CD4-positive, CD25-positive, alpha-beta regulatory T cell (primary cell): ENCODE data around the gene SYNPO2. TPM values are rescaled to one million over a fixed set of nuclear protein-coding genes. Genes with fewer than 3 reads are reported as not detected.
"Not testable (repeated sequence)": the region's sequence is repeated elsewhere in the genome, so short reads cannot be mapped to it uniquely, and the experiment has no call there.

Source experiments
- ATAC-seq, 2 donors: fragments of 150-1000 bp; cut with Tn5 transposase; one replicate each; pipeline ENCODE4 v1.10.0; 2021; ENCODE audit warnings: low read depth in 2 of 2, moderate number of reproducible peaks in 2 of 2, moderate library complexity in 1 of 2
- DNase-seq, 3 donors: peaks; one replicate each; pipeline versions ENCODE4 v3.0.0 to v3.0.0-alpha.2; 2012 to 2022; ENCODE audit warnings: mixed read lengths in 1 of 3
- H3K27ac ChIP-seq: one replicate; pipeline ENCODE4 v1.7.0; 2013; ENCODE audit warnings: mild to moderate bottlenecking, low read length; ENCODE audit not compliant: insufficient read depth, poor library complexity, severe bottlenecking
- H3K27me3 ChIP-seq: one replicate; pipeline ENCODE4 v1.7.0; 2013; ENCODE audit warnings: low read length; ENCODE audit not compliant: control insufficient read depth, insufficient read depth
- H3K36me3 ChIP-seq: one replicate; pipeline ENCODE4 v1.7.0; 2013; ENCODE audit warnings: mild to moderate bottlenecking, low read length, moderate library complexity; ENCODE audit not compliant: control insufficient read depth, insufficient read depth
- H3K4me1 ChIP-seq: 2 replicates; pipeline ENCODE4 v1.7.0; 2013; ENCODE audit warnings: mild to moderate bottlenecking, low read length; ENCODE audit not compliant: insufficient read depth, control insufficient read depth, poor library complexity, severe bottlenecking
- H3K4me3 ChIP-seq: one replicate; pipeline ENCODE4 v1.7.0; 2013; ENCODE audit warnings: low read depth, mild to moderate bottlenecking, low read length, moderate library complexity
- H3K9me3 ChIP-seq, 2 experiments: 1 replicate in 1 of 2; 2 replicates in 1 of 2; pipeline ENCODE4 v1.7.0; 2013; ENCODE audit warnings: low read length in 2 of 2, mild to moderate bottlenecking in 1 of 2, moderate library complexity in 1 of 2; ENCODE audit not compliant: control insufficient read depth in 2 of 2
- H3K27ac Mint-ChIP-seq, 3 donors: one replicate each; pipeline ENCODE4 v1.8.0; 2020 to 2022; ENCODE audit warnings: mild to moderate bottlenecking in 3 of 3, mixed read lengths in 3 of 3, moderate library complexity in 2 of 3
- H3K27me3 Mint-ChIP-seq: one replicate; pipeline ENCODE4 v1.8.0; 2022; ENCODE audit warnings: mild to moderate bottlenecking, mixed read lengths
- H3K36me3 Mint-ChIP-seq: one replicate; pipeline ENCODE4 v1.8.0; 2020; ENCODE audit warnings: mixed read lengths
- H3K4me1 Mint-ChIP-seq, 4 donors: one replicate each; pipeline ENCODE4 v1.8.0; 2020 to 2022; ENCODE audit warnings: mixed read lengths in 4 of 4, mild to moderate bottlenecking in 1 of 4
- H3K4me3 Mint-ChIP-seq, 4 donors: one replicate each; pipeline ENCODE4 v1.8.0; 2020 to 2022; ENCODE audit warnings: mild to moderate bottlenecking in 4 of 4, mixed read lengths in 4 of 4, moderate library complexity in 3 of 4
- H3K9me3 Mint-ChIP-seq, 7 donors: one replicate each; pipeline ENCODE4 v1.8.0; 2020 to 2022; ENCODE audit warnings: mixed read lengths in 7 of 7, mild to moderate bottlenecking in 3 of 7, moderate library complexity in 2 of 7
- polyA plus RNA-seq, 4 donors: library from polyadenylated mRNA; unstranded; fragments of 300-500 nt; fragmentation: Illumina TruSeq; gene quantifications; one replicate each; pipeline ENCODE4 v1.2.3, GENCODE V29; 2021
- total RNA-seq: library from RNA; stranded (reverse); gene quantifications from one replicate; pipeline ENCODE4 v1.2.3, GENCODE V29; 2022

SYNPO2 gene
- total and polyA plus RNA-seq, 5 donors from 2014 or later, result 0.13 to 0.35 (median 0.25) TPM

DNA sequence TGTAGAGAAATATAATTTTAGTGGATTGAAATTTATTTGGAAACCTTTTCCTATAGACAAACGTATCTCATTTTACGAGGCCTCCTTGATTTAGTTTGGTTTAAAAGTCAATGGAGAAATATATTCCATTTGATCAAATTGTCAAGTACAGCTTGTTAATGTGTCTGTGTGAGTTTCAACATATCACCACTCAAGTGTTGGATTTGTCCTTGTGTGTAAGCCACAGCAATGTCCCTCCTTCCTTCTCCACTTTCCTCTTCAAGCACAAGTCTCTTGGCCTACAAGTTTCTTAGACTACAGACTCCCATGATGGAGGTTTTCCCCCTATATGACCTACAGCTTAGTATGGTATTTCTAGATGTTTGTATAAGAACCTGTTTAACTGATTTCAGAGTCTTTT lies 104.7 kb downstream of the SYNPO2 start:
- no peaks in the 10 kb centered on the region for H3K27me3 ChIP-seq
- H3K9me3 Mint-ChIP-seq, result peaks cover 0 to 2% (median 0%) of the 10 kb centered on the region in 7 donors
- DNase-seq (no peak), ATAC-seq (no peak)
- no peaks in the 10 kb centered on the region for H3K4me1 Mint-ChIP-seq
- no peaks in the 10 kb centered on the region for H3K36me3 ChIP-seq
- H3K36me3 Mint-ChIP-seq, result no peaks in the 10 kb centered on the region
- no peaks in the 10 kb centered on the region for H3K4me1 ChIP-seq
- no peak overlapping the region for H3K4me3 ChIP-seq
- H3K27ac ChIP-seq, result no peak overlapping the region
- H3K4me3 Mint-ChIP-seq, result no peak overlapping the region
- peaks cover 8% of the 10 kb centered on the region for H3K27me3 Mint-ChIP-seq
- no peaks in the 10 kb centered on the region for H3K9me3 ChIP-seq
- H3K27ac Mint-ChIP-seq, result no peak overlapping the region

DNA sequence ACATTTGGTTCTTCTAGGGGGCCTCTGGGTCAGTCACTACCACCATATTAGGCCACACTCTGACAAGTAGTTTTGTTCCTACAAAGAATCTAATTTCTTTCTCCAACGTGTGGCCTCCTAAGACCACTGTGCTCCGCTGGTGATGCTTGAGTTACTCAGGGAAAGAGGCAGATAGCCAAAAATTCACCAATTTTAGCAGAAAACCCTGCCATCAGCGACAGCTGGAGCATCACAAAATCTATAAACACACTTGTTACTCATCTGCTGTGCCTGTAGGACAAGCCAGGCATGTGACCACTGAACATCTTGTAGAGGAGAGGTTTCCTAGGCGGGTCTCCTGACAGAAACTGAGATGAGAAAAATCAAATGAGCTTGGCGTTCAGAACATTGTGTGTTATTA lies 105.4 kb downstream of the SYNPO2 start:
- H3K36me3 ChIP-seq, result no peaks in the 10 kb centered on the region
- no peak for ATAC-seq
- no peak overlapping the region for H3K27ac ChIP-seq
- no peak overlapping the region for H3K27ac Mint-ChIP-seq
- no peak overlapping the region for H3K4me3 ChIP-seq
- H3K4me1 Mint-ChIP-seq, result no peaks in the 10 kb centered on the region
- peaks cover 0 to 2% (median 0%) of the 10 kb centered on the region in 7 donors for H3K9me3 Mint-ChIP-seq
- no peak overlapping the region for H3K4me3 Mint-ChIP-seq
- peaks cover 8% of the 10 kb centered on the region for H3K27me3 Mint-ChIP-seq
- no peaks in the 10 kb centered on the region for H3K9me3 ChIP-seq
- H3K4me1 ChIP-seq, result no peaks in the 10 kb centered on the region
- no peaks in the 10 kb centered on the region for H3K27me3 ChIP-seq
- no peak for DNase-seq
- H3K36me3 Mint-ChIP-seq, result no peaks in the 10 kb centered on the region

DNA sequence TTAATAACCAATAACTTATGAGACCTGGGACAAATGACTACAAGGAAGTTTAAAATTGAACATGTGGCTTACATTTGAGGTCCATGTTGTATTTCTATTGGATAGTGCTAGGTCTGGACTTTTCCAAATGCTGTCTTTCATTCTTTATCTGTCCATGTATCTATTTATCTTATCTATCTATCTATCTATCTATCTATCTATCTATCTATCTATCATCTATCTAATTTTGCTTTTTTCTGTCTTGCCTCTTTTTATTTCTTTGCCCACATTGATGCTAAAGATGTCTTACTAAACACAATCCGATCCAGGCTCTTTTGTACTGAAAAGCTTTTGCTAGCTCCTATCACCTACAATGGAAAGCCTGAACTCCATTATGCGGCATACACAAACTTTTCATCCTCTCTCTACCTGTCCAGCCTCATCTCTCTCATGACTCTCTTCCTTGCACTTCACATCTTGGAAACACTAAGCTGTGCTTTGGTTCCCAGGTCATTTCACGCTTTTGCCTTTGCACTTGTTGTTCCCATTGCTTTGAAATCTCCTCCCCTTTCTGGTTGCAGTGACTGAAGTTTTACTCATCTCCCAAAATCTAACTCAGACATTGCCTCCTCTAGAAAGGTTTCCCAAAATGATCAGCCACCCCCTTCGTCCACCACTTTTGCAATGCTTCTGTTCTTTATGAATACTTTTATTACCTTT lies 107.2 kb downstream of the SYNPO2 start:
- H3K4me3 ChIP-seq, result no peak overlapping the region
- no peak overlapping the region for H3K4me3 Mint-ChIP-seq
- H3K36me3 ChIP-seq, result no peaks in the 10 kb centered on the region
- ATAC-seq (no peak), DNase-seq (no peak)
- no peak overlapping the region for H3K27ac Mint-ChIP-seq
- peaks cover 0 to 2% (median 0%) of the 10 kb centered on the region in 7 donors for H3K9me3 Mint-ChIP-seq
- H3K27ac ChIP-seq, result no peak overlapping the region
- no peaks in the 10 kb centered on the region for H3K27me3 ChIP-seq
- H3K27me3 Mint-ChIP-seq, result peaks cover 8% of the 10 kb centered on the region
- no peaks in the 10 kb centered on the region for H3K36me3 Mint-ChIP-seq
- H3K9me3 ChIP-seq, result no peaks in the 10 kb centered on the region
- H3K4me1 Mint-ChIP-seq, result no peaks in the 10 kb centered on the region
- no peaks in the 10 kb centered on the region for H3K4me1 ChIP-seq

DNA sequence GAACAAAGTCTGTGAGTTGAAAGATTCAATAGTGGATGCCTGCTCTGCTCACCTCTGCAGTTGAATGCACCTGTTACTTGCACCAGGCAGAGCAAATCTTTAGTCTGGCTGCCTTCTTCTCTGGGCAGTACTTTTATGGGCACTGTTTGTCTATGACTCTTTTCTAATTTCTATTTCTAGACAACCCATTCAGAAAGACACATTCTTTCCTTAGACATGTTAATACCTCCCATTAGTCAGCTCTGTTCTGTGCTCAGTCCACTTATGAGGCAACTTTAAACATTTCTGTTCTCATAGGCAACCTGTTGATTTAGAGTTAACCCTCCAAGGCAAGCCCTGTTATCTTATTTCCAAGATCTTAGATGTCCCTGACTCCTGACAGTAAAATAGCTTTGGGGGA lies 108.9 kb downstream of the SYNPO2 start:
- H3K27me3 ChIP-seq, result no peaks in the 10 kb centered on the region
- H3K4me1 Mint-ChIP-seq, result no peaks in the 10 kb centered on the region
- peaks cover 0 to 2% (median 0%) of the 10 kb centered on the region in 7 donors for H3K9me3 Mint-ChIP-seq
- no peaks in the 10 kb centered on the region for H3K9me3 ChIP-seq
- no peak overlapping the region for H3K4me3 Mint-ChIP-seq
- H3K36me3 ChIP-seq, result no peaks in the 10 kb centered on the region
- no peak overlapping the region for H3K4me3 ChIP-seq
- peaks cover 16% of the 10 kb centered on the region for H3K27me3 Mint-ChIP-seq
- H3K4me1 ChIP-seq, result no peaks in the 10 kb centered on the region
- H3K27ac ChIP-seq, result no peak overlapping the region
- no peaks in the 10 kb centered on the region for H3K36me3 Mint-ChIP-seq
- no peak for DNase-seq
- ATAC-seq, result no peak
- no peak overlapping the region for H3K27ac Mint-ChIP-seq

DNA sequence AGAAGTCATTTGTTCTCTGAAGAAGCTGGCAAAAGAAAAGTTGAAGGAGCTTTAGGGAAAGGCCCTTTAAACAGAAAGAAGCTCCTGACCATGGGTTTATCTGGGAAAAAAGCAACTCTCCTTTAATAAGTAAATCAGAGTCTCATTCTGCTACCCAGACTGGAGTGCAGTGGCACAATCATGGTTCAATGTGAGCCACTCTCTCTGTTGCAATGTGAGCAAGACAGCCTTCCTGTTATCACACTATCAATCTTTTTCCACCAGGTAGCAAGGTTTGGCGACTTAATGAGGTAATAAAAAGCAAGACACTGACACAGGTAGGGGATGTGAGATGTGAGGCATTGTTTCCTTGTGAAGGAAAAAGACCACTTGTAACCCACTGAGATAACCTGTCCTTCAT lies 111.3 kb downstream of the SYNPO2 start:
- no peak overlapping the region for H3K27ac Mint-ChIP-seq
- DNase-seq, result no peak
- Histone ChIP-seq H3K9me3 (no peaks in the 10 kb centered on the region), H3K4me1 (no peaks in the 10 kb centered on the region), H3K36me3 (no peaks in the 10 kb centered on the region), H3K4me3 (no peak overlapping the region), H3K27ac (no peak overlapping the region), H3K27me3 (no peaks in the 10 kb centered on the region)
- no peak for ATAC-seq
- no peaks in the 10 kb centered on the region for H3K36me3 Mint-ChIP-seq
- H3K27me3 Mint-ChIP-seq, result peaks cover 16% of the 10 kb centered on the region
- peaks cover 0 to 2% (median 0%) of the 10 kb centered on the region in 7 donors for H3K9me3 Mint-ChIP-seq
- no peak overlapping the region for H3K4me3 Mint-ChIP-seq
- no peaks in the 10 kb centered on the region for H3K4me1 Mint-ChIP-seq

DNA sequence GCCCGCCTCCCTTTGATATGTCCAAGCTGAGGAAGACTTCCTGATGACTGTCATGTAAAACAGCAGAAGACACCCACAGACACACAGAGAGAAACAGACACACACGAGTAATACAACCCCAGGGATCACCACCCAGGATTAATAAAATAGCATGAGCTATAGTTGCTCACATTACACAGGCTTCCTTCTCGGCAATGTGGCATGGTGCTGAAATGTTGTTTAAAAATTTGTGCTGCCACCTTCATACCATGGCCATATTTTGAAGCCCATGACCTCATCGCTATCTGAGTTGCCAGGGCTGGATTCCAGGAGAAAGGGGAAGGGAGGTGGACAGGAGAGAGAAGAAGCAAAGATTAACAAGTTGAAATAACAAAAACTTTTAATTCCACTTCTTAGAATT lies 111.7 kb downstream of the SYNPO2 start:
- Histone ChIP-seq H3K27ac (no peak overlapping the region), H3K36me3 (no peaks in the 10 kb centered on the region), H3K27me3 (no peaks in the 10 kb centered on the region), H3K9me3 (no peaks in the 10 kb centered on the region), H3K4me3 (no peak overlapping the region), H3K4me1 (no peaks in the 10 kb centered on the region)
- Mint-ChIP-seq H3K27me3 (peaks cover 16% of the 10 kb centered on the region), H3K4me3 (no peak overlapping the region), H3K36me3 (no peaks in the 10 kb centered on the region), H3K9me3 (peaks cover 0 to 2% (median 0%) of the 10 kb centered on the region in 7 donors), H3K4me1 (no peaks in the 10 kb centered on the region), H3K27ac (no peak overlapping the region)
- DNase-seq (no peak), ATAC-seq (no peak)

DNA sequence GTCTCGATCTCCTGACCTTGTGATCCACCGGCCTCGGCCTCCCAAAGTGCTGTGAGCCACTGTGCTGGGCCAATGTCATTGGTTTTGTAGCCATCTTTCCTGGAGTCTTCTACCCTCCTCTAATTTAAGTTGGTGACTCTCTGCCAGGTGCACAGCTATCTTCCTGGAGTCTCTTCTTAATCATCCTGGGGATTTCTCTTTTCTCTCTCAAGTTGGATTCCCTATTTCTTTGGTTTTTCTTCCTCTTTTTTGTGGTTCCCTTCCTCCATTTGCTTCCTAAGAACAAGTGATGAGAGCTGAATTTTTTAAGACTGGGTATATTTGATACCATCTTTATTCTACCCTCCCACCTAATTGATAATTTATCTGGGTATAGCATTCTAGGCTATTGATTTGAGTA lies 113.8 kb downstream of the SYNPO2 start:
- H3K9me3 Mint-ChIP-seq, result peaks cover 0 to 1% (median 0%) of the 10 kb centered on the region in 7 donors
- no peak overlapping the region for H3K4me3 ChIP-seq
- ATAC-seq (no peak), DNase-seq (no peak)
- H3K4me1 ChIP-seq, result no peaks in the 10 kb centered on the region
- H3K36me3 Mint-ChIP-seq, result no peaks in the 10 kb centered on the region
- H3K4me1 Mint-ChIP-seq, result no peaks in the 10 kb centered on the region
- H3K27ac Mint-ChIP-seq, result no peak overlapping the region
- H3K27me3 ChIP-seq, result no peaks in the 10 kb centered on the region
- no peaks in the 10 kb centered on the region for H3K36me3 ChIP-seq
- H3K4me3 Mint-ChIP-seq, result no peak overlapping the region
- peaks cover 14% of the 10 kb centered on the region for H3K27me3 Mint-ChIP-seq
- H3K9me3 ChIP-seq, result no peaks in the 10 kb centered on the region
- H3K27ac ChIP-seq, result no peak overlapping the region

DNA sequence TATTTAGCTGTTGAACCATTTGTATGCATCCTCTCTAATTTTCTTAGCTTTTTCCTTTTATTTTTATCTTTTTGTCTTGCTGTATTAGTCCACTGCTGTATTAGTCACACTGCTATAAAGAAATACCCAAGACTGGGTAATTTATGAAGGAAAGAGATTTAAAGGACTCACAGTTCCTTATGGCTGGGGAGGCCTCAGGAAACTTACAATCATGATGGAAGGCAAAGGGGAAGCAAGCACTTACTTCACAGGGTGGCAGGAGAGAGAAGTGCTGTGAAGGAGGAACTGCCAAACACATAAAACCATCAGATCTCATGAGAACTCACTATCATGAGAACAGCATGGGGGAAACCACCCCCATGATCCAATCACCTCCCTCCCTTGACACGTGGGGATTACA lies 114.3 kb downstream of the SYNPO2 start:
- H3K36me3 Mint-ChIP-seq, H3K4me3 Mint-ChIP-seq, H3K9me3 Mint-ChIP-seq, H3K27ac ChIP-seq, H3K4me3 ChIP-seq, H3K9me3 ChIP-seq, DNase-seq, ATAC-seq, H3K4me1 ChIP-seq, H3K27me3 ChIP-seq, H3K4me1 Mint-ChIP-seq, H3K36me3 ChIP-seq, H3K27ac Mint-ChIP-seq: not testable (repeated sequence)
- H3K27me3 Mint-ChIP-seq, result peaks cover 14% of the 10 kb centered on the region
